ENCODE measurements around the gene PTPN9.

- TF ChIP-seq TAF1 (IDR thresholded peaks at IDR 0.05; ENCODE audit: low read depth) (no peak), EP300 (IDR thresholded peaks at IDR 0.05; ENCODE audit: borderline replicate concordance) (no peak), CEBPB (IDR thresholded peaks at IDR 0.05) (no peak), RAD21 (IDR thresholded peaks at IDR 0.05; ENCODE audit: low read depth) (no peak), REST (IDR thresholded peaks at IDR 0.05; ENCODE audit: low read depth) (no peak), FOXM1 (IDR thresholded peaks at IDR 0.05; ENCODE audit: borderline replicate concordance, low read depth) (no peak)
Observed at GRCh38 chr15:75596703-75597345, 17.7 kb upstream of the PTPN9 start.
